A673 (cell line): ENCODE results near the gene UTY.

Source experiments
- EZH2 ChIP-seq: fragments of 200-600 bp; sonication (generic); IDR thresholded peaks from 2 replicates; pipeline ENCODE4 v1.6.1; 2017; ENCODE audit warnings: borderline replicate concordance, low read depth, mild to moderate bottlenecking, mixed read lengths, antibody characterized with exemption, low read length; ENCODE audit not compliant: poor library complexity, severe bottlenecking
- TF ChIP-seq, protein P1 (sequence below): fragments of 300-800, 200-600 bp; sonication (generic); conservative IDR thresholded peaks from 2 replicates; pipeline ENCODE4 v1.5.1; 2017; ENCODE audit warnings: low read depth, mild to moderate bottlenecking, antibody characterized with exemption, low read length, moderate library complexity, mixed read lengths

DNA sequence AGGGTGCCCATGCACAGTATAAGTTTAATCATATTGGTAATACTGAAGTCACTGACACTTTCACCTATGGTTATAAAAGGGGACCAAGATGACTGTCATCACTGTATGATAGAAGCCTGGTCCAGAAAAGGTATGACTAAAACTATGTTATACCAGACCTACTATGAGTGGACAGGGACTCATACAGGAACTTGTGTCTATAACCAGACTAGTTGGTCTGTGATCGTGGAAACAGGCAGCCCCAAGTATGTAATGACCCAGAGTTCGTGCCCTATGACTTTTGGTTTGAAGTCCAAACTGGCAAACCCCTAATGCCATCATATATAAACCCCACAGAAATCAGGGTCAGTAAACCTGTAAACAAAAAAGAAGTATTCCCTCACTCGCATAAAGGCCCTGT, 134.3 kb downstream of the UTY start:
- TF ChIP-seq, protein P1, sequence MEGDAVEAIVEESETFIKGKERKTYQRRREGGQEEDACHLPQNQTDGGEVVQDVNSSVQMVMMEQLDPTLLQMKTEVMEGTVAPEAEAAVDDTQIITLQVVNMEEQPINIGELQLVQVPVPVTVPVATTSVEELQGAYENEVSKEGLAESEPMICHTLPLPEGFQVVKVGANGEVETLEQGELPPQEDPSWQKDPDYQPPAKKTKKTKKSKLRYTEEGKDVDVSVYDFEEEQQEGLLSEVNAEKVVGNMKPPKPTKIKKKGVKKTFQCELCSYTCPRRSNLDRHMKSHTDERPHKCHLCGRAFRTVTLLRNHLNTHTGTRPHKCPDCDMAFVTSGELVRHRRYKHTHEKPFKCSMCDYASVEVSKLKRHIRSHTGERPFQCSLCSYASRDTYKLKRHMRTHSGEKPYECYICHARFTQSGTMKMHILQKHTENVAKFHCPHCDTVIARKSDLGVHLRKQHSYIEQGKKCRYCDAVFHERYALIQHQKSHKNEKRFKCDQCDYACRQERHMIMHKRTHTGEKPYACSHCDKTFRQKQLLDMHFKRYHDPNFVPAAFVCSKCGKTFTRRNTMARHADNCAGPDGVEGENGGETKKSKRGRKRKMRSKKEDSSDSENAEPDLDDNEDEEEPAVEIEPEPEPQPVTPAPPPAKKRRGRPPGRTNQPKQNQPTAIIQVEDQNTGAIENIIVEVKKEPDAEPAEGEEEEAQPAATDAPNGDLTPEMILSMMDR = no peak
- no peak for TF ChIP-seq EZH2
